NCI-H187 treated with DMSO at 0.1 percent for 48 hours (cell line): ENCODE measurements around the gene EPB41L4B.

Experiments used
- DNase-seq: peaks from one replicate; lab custom pipeline; 2025; lab: John Stamatoyannopoulos, UW

Gene EPB41L4B

GRCh38 chr9:109320331-109320741 is 523 bp downstream of the EPB41L4B start:
- DNase-seq, result no peak

DNA sequence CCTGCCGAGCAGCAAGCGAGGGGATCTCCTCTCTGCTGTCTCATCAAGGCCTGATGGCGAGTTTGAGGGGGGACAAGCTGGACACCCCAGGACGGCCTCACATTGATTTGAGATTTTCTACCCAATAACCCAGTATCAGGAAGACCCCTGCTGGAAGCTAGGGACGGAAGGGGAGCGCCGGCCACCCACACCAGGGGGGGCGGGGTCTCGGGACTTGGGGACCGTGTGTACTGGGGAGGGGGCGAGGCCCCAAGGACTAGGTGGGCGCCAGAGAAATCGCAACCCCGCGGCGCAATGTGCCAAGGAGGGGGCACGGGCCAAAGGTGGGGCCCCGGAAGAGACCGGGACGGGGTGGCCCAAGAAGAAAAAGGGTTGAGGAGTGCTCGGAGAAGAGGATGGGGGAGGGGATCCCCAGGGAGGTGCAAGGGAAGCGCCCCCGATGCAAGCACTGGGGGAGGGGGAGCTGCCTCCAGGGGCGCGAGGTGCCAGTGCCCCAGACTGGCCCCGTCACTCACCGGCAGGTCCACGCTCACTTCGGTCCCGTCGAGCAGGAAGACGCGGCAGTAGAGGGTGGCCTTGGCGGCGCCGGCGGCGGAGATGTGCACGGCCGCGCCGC is 1.1 kb downstream of the EPB41L4B start:
- DNase-seq, result no peak

GRCh38 chr9:109319017-109319625 is 1.7 kb downstream of the EPB41L4B start:
- DNase-seq, result no peak

GRCh38 chr9:109317979-109318741 is 2.7 kb downstream of the EPB41L4B start:
- DNase-seq, result peak; percentile 29

DNA sequence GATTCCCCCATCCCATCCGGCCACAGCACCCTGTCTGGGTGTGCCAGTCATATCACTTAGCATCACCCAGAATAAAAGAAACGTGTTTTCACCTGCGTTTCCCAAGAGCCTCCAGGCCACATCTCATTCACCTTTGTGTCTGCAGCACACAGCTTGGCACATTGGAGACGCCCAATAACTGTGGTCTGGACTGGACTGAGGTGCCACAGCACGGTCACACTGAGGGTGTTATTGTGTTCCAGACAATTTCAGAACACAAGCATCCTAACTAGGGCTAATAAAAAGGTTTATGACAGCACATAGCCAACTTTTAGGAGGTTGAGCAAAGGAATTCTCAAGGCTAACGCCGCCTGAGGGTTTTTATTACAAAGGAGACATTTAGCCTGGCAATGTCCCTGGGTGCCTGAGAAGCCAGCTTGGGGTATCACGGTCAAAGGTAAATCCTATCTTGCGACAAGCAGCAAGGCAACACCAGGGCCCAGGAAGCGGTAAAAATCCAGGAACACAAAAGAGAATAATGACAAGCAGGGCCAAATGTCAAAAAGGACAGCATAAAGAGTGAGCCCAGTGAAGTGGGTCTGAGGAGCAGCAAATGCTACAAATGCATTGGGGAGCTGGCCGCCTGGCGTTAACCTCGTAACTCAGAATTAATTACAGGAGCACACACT is 3.4 kb downstream of the EPB41L4B start:
- no peak for DNase-seq

- peak; percentile 45 for DNase-seq
Observed at GRCh38 chr9:109316207-109316640, 4.6 kb downstream of the EPB41L4B start.

DNA sequence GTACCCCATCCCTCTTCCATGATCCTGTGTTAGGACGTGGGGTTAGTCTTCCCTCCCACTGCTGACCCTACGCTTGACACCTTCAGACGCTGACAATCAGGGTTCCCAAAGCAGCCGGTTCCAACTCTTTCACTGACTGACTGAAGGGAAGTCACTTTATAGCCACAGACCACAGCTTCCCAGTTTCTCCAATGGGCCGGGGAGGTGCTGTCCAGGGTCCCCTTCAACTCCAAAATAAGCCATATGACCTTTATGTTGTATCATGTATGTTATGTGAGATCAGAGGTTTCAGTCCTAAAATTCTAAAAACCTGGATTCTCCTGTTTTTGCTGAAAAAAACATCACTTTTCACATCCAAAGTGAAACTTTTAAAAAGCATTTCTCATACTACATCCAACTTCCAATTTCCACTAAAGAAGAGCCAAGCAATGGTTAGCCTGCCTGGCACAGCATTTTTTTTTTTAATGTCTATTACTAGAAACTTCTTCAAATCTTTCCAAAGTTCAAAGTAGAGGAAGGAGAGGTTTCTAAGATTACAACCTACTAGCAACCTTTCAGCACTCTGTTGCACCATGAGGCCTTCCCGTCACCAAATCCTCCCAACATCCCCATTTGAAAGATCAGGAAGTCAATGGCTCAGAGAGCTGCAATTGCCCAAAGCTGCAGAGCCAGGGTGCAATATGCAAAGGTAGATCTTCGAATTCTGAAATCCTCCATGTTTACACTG is 5.2 kb downstream of the EPB41L4B start:
- no peak for DNase-seq

DNA sequence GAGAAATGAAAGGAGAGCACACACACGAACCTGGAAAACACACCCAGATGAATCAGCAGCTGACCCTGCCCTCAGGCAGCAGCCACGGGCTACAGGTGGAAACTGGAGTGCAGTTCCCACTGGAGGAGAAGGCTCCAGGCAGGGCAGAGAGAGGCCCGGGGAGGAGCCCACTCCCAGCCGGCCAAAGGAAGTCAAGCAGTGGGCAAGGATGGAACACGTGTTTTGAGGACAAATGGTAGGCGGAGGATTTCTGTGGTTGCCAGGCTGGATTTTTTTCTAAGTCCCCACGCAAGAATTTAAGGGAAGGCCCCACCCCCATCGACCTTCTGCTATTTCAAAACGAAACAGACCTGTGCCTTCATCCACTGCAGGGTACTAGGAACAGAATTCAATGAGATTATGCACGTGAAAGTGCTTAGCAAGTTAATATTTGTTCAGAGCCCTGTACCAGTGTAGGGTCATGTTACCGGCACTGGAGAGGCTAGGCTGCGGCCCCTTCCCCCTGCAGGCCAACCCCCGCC is 6.8 kb downstream of the EPB41L4B start:
- DNase-seq, result no peak

DNA sequence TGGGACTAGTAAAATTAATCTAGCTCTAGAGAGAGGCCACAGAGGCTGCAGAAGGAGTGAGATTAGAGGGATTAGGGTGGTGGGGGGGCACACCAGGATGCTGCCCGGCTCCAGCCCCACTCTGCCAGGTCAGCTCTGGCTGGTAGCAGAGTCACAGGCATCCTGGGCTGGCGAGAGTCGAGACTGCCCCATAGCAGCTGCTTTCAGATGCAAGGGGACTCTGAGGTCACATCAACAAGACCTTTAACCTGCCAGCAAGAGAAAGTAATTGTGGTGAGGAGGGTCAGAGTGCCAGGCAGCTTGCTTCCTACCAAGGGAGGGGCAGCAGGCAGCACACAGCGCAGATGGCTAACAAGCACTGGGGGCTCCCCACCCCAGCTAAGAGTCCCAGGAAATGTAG is 7.5 kb downstream of the EPB41L4B start:
- DNase-seq, result no peak

GRCh38 chr9:109312783-109313182 is 8.1 kb downstream of the EPB41L4B start:
- no peak for DNase-seq

DNA sequence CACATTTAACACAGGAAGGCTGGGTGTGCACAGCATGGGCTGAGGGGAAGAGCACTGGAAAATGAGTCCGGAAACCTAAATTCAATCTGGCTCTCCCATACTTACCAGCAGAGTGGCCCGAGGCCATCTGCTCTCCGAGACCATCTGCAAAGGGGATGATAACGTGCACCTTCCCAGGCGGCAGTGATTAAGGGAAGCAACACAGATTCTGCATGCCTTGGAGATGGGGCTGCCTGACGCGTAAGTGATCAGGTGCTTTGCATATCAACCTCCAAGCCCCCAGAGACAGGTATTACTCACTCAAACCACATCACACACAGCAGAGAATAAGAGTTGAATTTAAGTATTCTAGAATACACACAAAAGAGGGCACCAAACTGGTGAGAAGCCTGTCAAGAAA is 9.1 kb downstream of the EPB41L4B start:
- DNase-seq, result no peak

DNA sequence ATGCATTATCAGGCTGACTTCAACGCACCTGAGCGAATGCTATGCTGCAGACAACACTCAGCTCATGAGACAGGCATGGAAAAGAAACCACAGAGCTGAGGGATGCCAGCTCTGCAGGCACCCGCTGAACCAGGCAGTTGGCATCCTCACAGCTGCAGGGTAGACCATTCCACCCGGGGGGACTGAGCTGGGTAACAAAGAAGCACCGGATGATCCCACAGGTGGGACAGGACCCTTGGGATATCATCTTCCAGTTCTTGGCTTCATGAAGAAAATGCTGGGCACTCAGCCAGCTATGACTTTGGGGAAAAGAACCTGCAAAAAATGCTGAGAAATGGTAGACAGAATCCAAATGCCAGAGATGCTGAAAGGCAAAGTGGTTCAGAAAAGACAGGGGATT is 9.6 kb downstream of the EPB41L4B start:
- no peak for DNase-seq

- DNase-seq, result no peak
Observed at GRCh38 chr9:109310486-109310901, 10.4 kb downstream of the EPB41L4B start.

GRCh38 chr9:109309282-109309681 is 11.6 kb downstream of the EPB41L4B start:
- no peak for DNase-seq

DNA sequence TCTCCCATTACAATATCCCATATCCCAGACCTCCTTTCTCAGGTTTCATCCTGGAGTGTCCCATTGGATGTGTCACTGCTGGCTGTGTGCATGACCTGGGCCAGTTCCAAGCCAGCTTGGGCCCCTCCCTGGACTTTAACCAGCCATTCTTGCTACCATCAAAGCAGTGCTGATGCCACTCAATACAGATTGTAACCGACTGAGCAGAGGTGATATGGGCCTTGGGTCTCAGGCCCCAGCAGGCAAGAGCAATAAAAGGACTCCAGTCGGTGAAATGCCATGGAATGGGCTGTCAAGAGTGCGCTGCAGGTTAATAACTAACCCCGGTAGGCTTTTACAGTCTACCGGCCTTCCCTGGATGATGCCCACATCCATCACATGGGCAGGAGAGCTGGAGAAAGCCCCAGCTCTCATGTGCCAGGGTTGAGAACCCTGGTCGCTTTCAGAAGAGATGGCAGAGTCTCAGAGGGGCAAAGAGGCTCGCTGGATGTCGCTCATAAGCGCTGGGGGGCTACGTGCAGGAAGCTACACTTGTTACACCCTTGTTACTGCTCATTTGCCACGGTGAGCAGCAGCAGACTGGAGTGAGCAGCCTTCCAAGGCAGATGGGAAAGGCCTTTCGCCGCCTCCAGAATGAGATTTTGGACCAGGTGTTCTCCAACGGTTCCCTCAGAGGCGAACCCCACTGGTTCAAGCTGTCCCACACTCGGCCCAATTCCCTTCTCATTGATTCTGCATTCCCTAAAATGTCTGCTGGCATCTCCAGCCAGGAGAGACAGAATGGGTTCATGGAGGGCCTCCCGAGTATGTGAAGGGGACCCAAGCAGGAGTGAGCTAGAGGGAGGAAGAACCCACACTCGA is 13.2 kb downstream of the EPB41L4B start:
- no peak for DNase-seq

GRCh38 chr9:109305801-109306200 is 15.1 kb downstream of the EPB41L4B start:
- no peak for DNase-seq

DNA sequence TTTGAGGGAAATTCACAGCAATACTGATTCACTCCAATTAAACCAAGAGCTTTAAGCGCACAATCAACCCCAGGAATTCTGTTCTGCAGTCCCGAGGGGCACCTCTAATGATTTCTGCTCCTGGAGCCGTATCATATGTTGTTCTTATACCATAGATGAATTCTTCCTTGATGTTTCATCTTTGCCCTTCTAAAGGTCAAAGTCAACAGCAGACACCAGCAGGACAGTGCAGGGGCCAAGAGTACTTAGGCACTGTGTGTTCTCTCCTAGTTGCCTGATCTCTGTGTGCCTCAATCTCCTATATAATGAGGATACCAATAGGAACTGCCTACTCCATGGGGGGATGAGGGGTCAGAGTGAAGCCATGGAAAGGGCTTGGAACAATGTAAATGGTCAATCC is 16.5 kb downstream of the EPB41L4B start:
- no peak for DNase-seq

GRCh38 chr9:109303900-109304299 is 17.0 kb downstream of the EPB41L4B start:
- no peak for DNase-seq

DNA sequence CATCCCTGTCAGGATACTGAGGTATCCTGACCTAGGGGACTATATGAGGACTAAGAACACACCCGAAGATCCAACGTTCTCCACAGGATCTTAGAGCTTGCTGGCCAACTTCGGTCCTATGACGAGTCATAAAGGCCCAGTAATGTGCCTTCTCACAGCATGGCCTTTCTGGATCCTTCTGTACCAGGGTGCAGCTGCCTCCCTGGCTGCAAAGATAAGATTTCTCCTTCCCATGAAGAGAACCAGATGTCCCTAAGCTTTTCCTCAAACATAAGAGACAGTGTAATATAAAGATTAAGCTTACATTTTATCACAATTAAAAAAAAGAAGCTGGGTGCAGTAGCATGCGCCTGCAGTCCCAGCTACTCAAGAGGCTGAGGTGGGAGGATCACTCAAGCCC is 18.3 kb downstream of the EPB41L4B start:
- DNase-seq, result no peak

- DNase-seq, result no peak
Observed at GRCh38 chr9:109301012-109301411, 19.8 kb downstream of the EPB41L4B start.

GRCh38 chr9:109299891-109300290 is 21.0 kb downstream of the EPB41L4B start:
- no peak for DNase-seq
